Measurements from ENCODE around the gene GNB1L.

Gene GNB1L

GRCh38 chr22:19760951-19761724 is 93.5 kb downstream of the GNB1L start:
- Histone ChIP-seq H4K91ac (ENCODE audit: low read length) (no peak overlapping the region), H3K23ac (ENCODE audit: low read length in 2 of 2) (no peak overlapping the region), H2BK120ac (ENCODE audit: low read depth, low read length) (no peak overlapping the region), H3K9ac (ENCODE audit: low read length) (peak overlapping the region; percentile 29), H3K18ac (ENCODE audit: low read depth in 1 of 2, low read length in 2 of 2) (no peak overlapping the region), H2AK5ac (ENCODE audit: low read length, severe bottlenecking) (no peak overlapping the region), H3K14ac (ENCODE audit: low read length in 2 of 2) (no peak overlapping the region), H3K27ac (ENCODE audit: low read length, poor library complexity, severe bottlenecking) (no peak overlapping the region), H4K8ac (ENCODE audit: low read length) (no peak overlapping the region), H3K79me1 (replicated peaks; ENCODE audit: low read length, poor library complexity, severe bottlenecking) (no peaks in the 10 kb centered on the region), H2BK5ac (ENCODE audit: low read depth, low read length, poor library complexity, severe bottlenecking) (no peak overlapping the region), H2BK12ac (ENCODE audit: low read length in 2 of 2) (no peak overlapping the region), H3K36me3 (ENCODE audit: control insufficient read depth in 1 of 2, insufficient read depth in 2 of 2, low read depth in 1 of 2, low read length in 2 of 2) (peaks cover 0 to 5% of the 10 kb centered on the region in 2 experiments), H3K9me3 (ENCODE audit: control insufficient read depth, low read length) (no peaks in the 10 kb centered on the region), H3K4me2 (ENCODE audit: low read length, poor library complexity, severe bottlenecking) (peak overlapping the region; percentile 74), H3K4ac (ENCODE audit: low read depth in 1 of 2, low read length in 2 of 2) (no peak overlapping the region), H3K4me3 (ENCODE audit: insufficient read depth in 1 of 2, low read depth in 1 of 2, low read length in 2 of 2) (peak overlapping the region in 1 of 2 experiments; percentile 53), H3K4me1 (ENCODE audit: control insufficient read depth, insufficient read depth, low read depth, low read length) (peaks cover 35% of the 10 kb centered on the region), H2BK15ac (ENCODE audit: low read depth, poor library complexity, severe bottlenecking) (no peak overlapping the region), H2AFZ (ENCODE audit: low read depth, low read length) (no peak overlapping the region), H3K27me3 (ENCODE audit: control insufficient read depth in 1 of 2, insufficient read depth in 1 of 2, low read length in 2 of 2) (peaks cover 74 to 84% of the 10 kb centered on the region in 2 experiments)
- 2% methylated on average over 62 of the region's 117 CpGs for WGBS
- DNase-seq: no peak

GRCh38 chr22:19760058-19760950 is 94.4 kb downstream of the GNB1L start, which contains the start of gene TBX1:
TSS of gene TBX1 (plus strand) at chr22:19760778. CDS start at chr22:19760844, 66 bp downstream.
- Histone ChIP-seq H3K27me3 (ENCODE audit: control insufficient read depth in 1 of 2, insufficient read depth in 1 of 2, low read length in 2 of 2) (peaks cover 78 to 88% of the 10 kb centered on the region in 2 experiments), H2AK5ac (ENCODE audit: low read length, severe bottlenecking) (no peak within 1 kb of the TSS), H4K8ac (ENCODE audit: low read length) (no peak within 1 kb of the TSS), H3K4me1 (ENCODE audit: control insufficient read depth, insufficient read depth, low read depth, low read length) (peaks cover 35% of the 10 kb centered on the region), H3K9ac (ENCODE audit: low read length) (peak within 1 kb of the TSS; percentile 45), H2BK5ac (ENCODE audit: low read depth, low read length, poor library complexity, severe bottlenecking) (no peak within 1 kb of the TSS), H3K23ac (ENCODE audit: low read length in 2 of 2) (peak within 1 kb of the TSS in 1 of 2 experiments; percentile 91), H3K4me2 (ENCODE audit: low read length, poor library complexity, severe bottlenecking) (peak within 1 kb of the TSS; percentile 74), H3K9me3 (ENCODE audit: control insufficient read depth, low read length) (no peaks in the 10 kb centered on the region), H3K36me3 (ENCODE audit: control insufficient read depth in 1 of 2, insufficient read depth in 2 of 2, low read depth in 1 of 2, low read length in 2 of 2) (peaks cover 0 to 5% of the 10 kb centered on the region in 2 experiments), H2BK120ac (ENCODE audit: low read depth, low read length) (no peak within 1 kb of the TSS), H2BK12ac (ENCODE audit: low read length in 2 of 2) (no peak within 1 kb of the TSS), H2AFZ (ENCODE audit: low read depth, low read length) (no peak within 1 kb of the TSS), H3K79me1 (replicated peaks; ENCODE audit: low read length, poor library complexity, severe bottlenecking) (no peaks in the 10 kb centered on the region), H3K4me3 (ENCODE audit: insufficient read depth in 1 of 2, low read depth in 1 of 2, low read length in 2 of 2) (peak within 1 kb of the TSS in 1 of 2 experiments; percentile 53), H3K14ac (ENCODE audit: low read length in 2 of 2) (no peak within 1 kb of the TSS), H4K91ac (ENCODE audit: low read length) (no peak within 1 kb of the TSS), H3K27ac (ENCODE audit: low read length, poor library complexity, severe bottlenecking) (no peak within 1 kb of the TSS), H2BK15ac (ENCODE audit: low read depth, poor library complexity, severe bottlenecking) (no peak within 1 kb of the TSS), H3K18ac (ENCODE audit: low read depth in 1 of 2, low read length in 2 of 2) (no peak within 1 kb of the TSS), H3K4ac (ENCODE audit: low read depth in 1 of 2, low read length in 2 of 2) (no peak within 1 kb of the TSS)
- no peak for DNase-seq
- 1% methylated on average over 24 of the region's 79 CpGs for WGBS

GRCh38 chr22:19759427-19760057 is 95.1 kb downstream of the GNB1L start:
- H3K4ac ChIP-seq (ENCODE audit: low read depth in 1 of 2, low read length in 2 of 2): no peak overlapping the region
- no peak overlapping the region for H4K8ac ChIP-seq (ENCODE audit: low read length)
- no peak overlapping the region for H3K27ac ChIP-seq (ENCODE audit: low read length, poor library complexity, severe bottlenecking)
- H3K4me1 ChIP-seq (ENCODE audit: control insufficient read depth, insufficient read depth, low read depth, low read length): peaks cover 36% of the 10 kb centered on the region
- H2AFZ ChIP-seq (ENCODE audit: low read depth, low read length): no peak overlapping the region
- H2BK12ac ChIP-seq (ENCODE audit: low read length in 2 of 2): no peak overlapping the region
- peak overlapping the region in 1 of 2 experiments; percentile 53 for H3K4me3 ChIP-seq (ENCODE audit: insufficient read depth in 1 of 2, low read depth in 1 of 2, low read length in 2 of 2)
- no peak overlapping the region for H3K18ac ChIP-seq (ENCODE audit: low read depth in 1 of 2, low read length in 2 of 2)
- no peak overlapping the region for H2BK15ac ChIP-seq (ENCODE audit: low read depth, poor library complexity, severe bottlenecking)
- DNase-seq: no peak
- peak overlapping the region; percentile 45 for H3K9ac ChIP-seq (ENCODE audit: low read length)
- no peak overlapping the region for H4K91ac ChIP-seq (ENCODE audit: low read length)
- peaks cover 76 to 87% of the 10 kb centered on the region in 2 experiments for H3K27me3 ChIP-seq (ENCODE audit: control insufficient read depth in 1 of 2, insufficient read depth in 1 of 2, low read length in 2 of 2)
- peak overlapping the region; percentile 14 for H3K4me2 ChIP-seq (ENCODE audit: low read length, poor library complexity, severe bottlenecking)
- no peak overlapping the region for H3K14ac ChIP-seq (ENCODE audit: low read length in 2 of 2)
- no peak overlapping the region for H2AK5ac ChIP-seq (ENCODE audit: low read length, severe bottlenecking)
- peaks cover 0 to 5% of the 10 kb centered on the region in 2 experiments for H3K36me3 ChIP-seq (ENCODE audit: control insufficient read depth in 1 of 2, insufficient read depth in 2 of 2, low read depth in 1 of 2, low read length in 2 of 2)
- 2% methylated on average over 39 of the region's 43 CpGs for WGBS
- no peaks in the 10 kb centered on the region for H3K9me3 ChIP-seq (ENCODE audit: control insufficient read depth, low read length)
- H3K23ac ChIP-seq (ENCODE audit: low read length in 2 of 2): peak overlapping the region in 1 of 2 experiments; percentile 91
- no peaks in the 10 kb centered on the region for H3K79me1 ChIP-seq (replicated peaks; ENCODE audit: low read length, poor library complexity, severe bottlenecking)
- H2BK120ac ChIP-seq (ENCODE audit: low read depth, low read length): no peak overlapping the region
- H2BK5ac ChIP-seq (ENCODE audit: low read depth, low read length, poor library complexity, severe bottlenecking): no peak overlapping the region
